CD14-positive monocyte (primary cell): ENCODE measurements around the gene CCDC3. TPM values are rescaled to one million over a fixed set of nuclear protein-coding genes. Genes with fewer than 3 reads are reported as not detected.

Experiments used
- DNase-seq, 3 donors: peaks; one replicate each; pipeline ENCODE4 v3.0.0-alpha.2; 2011 to 2022
- H2AFZ ChIP-seq: 2 replicates; pipeline ENCODE4 v1.6.0; 2012; ENCODE audit warnings: mild to moderate bottlenecking, low read depth, low read length, inconsistent platforms; ENCODE audit not compliant: insufficient read depth, poor library complexity, severe bottlenecking
- H3K27ac ChIP-seq, 2 donors: 1 replicate in 1 of 2; 2 replicates in 1 of 2; pipeline ENCODE4 v1.5.1; 2012 to 2013; ENCODE audit warnings: low read length in 2 of 2, control low read depth in 1 of 2, inconsistent platforms in 1 of 2, low read depth in 1 of 2, mild to moderate bottlenecking in 1 of 2
- H3K27me3 ChIP-seq, 2 donors: one replicate each; pipeline versions ENCODE4 v1.6.0 to v1.6.1; 2011 to 2013; ENCODE audit warnings: low read length in 2 of 2; ENCODE audit not compliant: control insufficient read depth in 2 of 2, insufficient read depth in 2 of 2
- H3K36me3 ChIP-seq, 2 donors: replicated peaks in 1 of 2; 1 replicate in 1 of 2; 2 replicates in 1 of 2; pipeline versions ENCODE4 v1.5.1 to v1.6.1; 2012 to 2013; ENCODE audit warnings: low read length in 2 of 2, control low read depth in 1 of 2, inconsistent platforms in 1 of 2, mild to moderate bottlenecking in 1 of 2; ENCODE audit not compliant: insufficient read depth in 2 of 2, control insufficient read depth in 1 of 2
- H3K4me1 ChIP-seq, 2 donors: 1 replicate in 1 of 2; 2 replicates in 1 of 2; pipeline versions ENCODE4 v1.5.1 to v1.6.1; 2012 to 2013; ENCODE audit warnings: low read length in 2 of 2, control low read depth in 1 of 2, inconsistent platforms in 1 of 2, mild to moderate bottlenecking in 1 of 2, moderate library complexity in 1 of 2; ENCODE audit not compliant: insufficient read depth in 2 of 2, control insufficient read depth in 1 of 2
- H3K4me2 ChIP-seq: replicated peaks from 2 replicates; pipeline ENCODE3; 2012; ENCODE audit warnings: low read length, moderate library complexity, mild to moderate bottlenecking; ENCODE audit not compliant: poor library complexity, severe bottlenecking; ENCODE audit errors: extremely low read depth
- H3K4me3 ChIP-seq, 3 experiments: fragments of 200-600 bp in 1 of 3; sonication (generic) in 1 of 3; replicated peaks in 1 of 3; 1 replicate in 2 of 3; 2 replicates in 1 of 3; pipeline ENCODE4 v1.5.1; 2011 to 2013; ENCODE audit warnings: low read length in 3 of 3, mild to moderate bottlenecking in 3 of 3, control low read depth in 2 of 3, low read depth in 2 of 3, inconsistent platforms in 1 of 3, moderate library complexity in 1 of 3
- H3K79me2 ChIP-seq: 2 replicates; pipeline ENCODE4 v1.6.0; 2012; ENCODE audit warnings: mild to moderate bottlenecking, control low read depth, inconsistent platforms, low read length, moderate library complexity; ENCODE audit not compliant: insufficient read depth
- H3K9ac ChIP-seq: 2 replicates; pipeline ENCODE4 v1.6.0; 2017; ENCODE audit warnings: low read length, mild to moderate bottlenecking; ENCODE audit not compliant: insufficient read depth, poor library complexity, severe bottlenecking
- H3K9me3 ChIP-seq, 2 donors: replicated peaks in 1 of 2; 1 replicate in 1 of 2; 2 replicates in 1 of 2; pipeline versions ENCODE4 v1.5.1 to v1.6.1; 2012 to 2013; ENCODE audit warnings: low read length in 2 of 2, control low read depth in 1 of 2; ENCODE audit not compliant: control insufficient read depth in 1 of 2, insufficient read depth in 1 of 2
- H4K20me1 ChIP-seq: 2 replicates; pipeline ENCODE4 v1.6.0; 2012; ENCODE audit warnings: mild to moderate bottlenecking, low read length, control low read depth, moderate library complexity; ENCODE audit not compliant: insufficient read depth
- H3K27ac Mint-ChIP-seq, 7 donors: one replicate each; pipeline ENCODE4 v1.8.0; 2020; ENCODE audit warnings: mild to moderate bottlenecking in 7 of 7, mixed read lengths in 7 of 7, moderate library complexity in 6 of 7, inconsistent platforms in 2 of 7
- H3K27me3 Mint-ChIP-seq, 3 donors: one replicate each; pipeline ENCODE4 v1.8.0; 2021 to 2022; ENCODE audit warnings: low read depth in 3 of 3, mild to moderate bottlenecking in 3 of 3, mixed read lengths in 3 of 3, moderate library complexity in 3 of 3, inconsistent platforms in 1 of 3
- H3K36me3 Mint-ChIP-seq, 2 donors: one replicate each; pipeline ENCODE4 v1.8.0; 2020; ENCODE audit warnings: mixed read lengths in 2 of 2, inconsistent platforms in 1 of 2, mild to moderate bottlenecking in 1 of 2
- H3K4me1 Mint-ChIP-seq: one replicate; pipeline ENCODE4 v1.8.0; 2020; ENCODE audit warnings: mild to moderate bottlenecking, mixed read lengths
- H3K4me3 Mint-ChIP-seq, 2 donors: one replicate each; pipeline ENCODE4 v1.8.0; 2020; ENCODE audit warnings: mild to moderate bottlenecking in 2 of 2, mixed read lengths in 2 of 2, moderate library complexity in 1 of 2
- H3K9me3 Mint-ChIP-seq, 7 donors: one replicate each; pipeline ENCODE4 v1.8.0; 2020 to 2022; ENCODE audit warnings: mixed read lengths in 7 of 7, mild to moderate bottlenecking in 6 of 7, moderate library complexity in 6 of 7, inconsistent platforms in 2 of 7
- WGBS: methylation state at CpG from one replicate; pipeline ENCODE4 v1.1.5; 2013; ENCODE audit warnings: missing lambda C conversion rate; ENCODE audit not compliant: insufficient coverage; 5-methylcytosine and 5-hydroxymethylcytosine counted together
- intact Hi-C, 2 donors: fragments of 100-400 bp; cut with micrococcal nuclease; formaldehyde crosslinking; loops; one replicate each; pipeline versions ENCODE4 v1.15.0 to v1.15.1; 2023
- polyA plus RNA-seq, 3 donors: library from polyadenylated mRNA; depleted of rRNA in 1 of 3; unstranded in 2 of 3; stranded (reverse) in 1 of 3; fragments of 300-500 nt in 2 of 3; fragments of >200 nt in 1 of 3; fragmentation: Illumina TruSeq in 2 of 3; gene quantifications; 1 replicate in 2 of 3; 2 replicates in 1 of 3; pipeline ENCODE4 v1.2.3, GENCODE V29; 2012 to 2021
- TF ChIP-seq, protein P1 (sequence below): fragments of 200-600 bp; IDR thresholded peaks from one replicate; pipeline ENCODE4 v1.8.0; 2022; ENCODE audit warnings: antibody characterized with exemption, mild to moderate bottlenecking

CCDC3 gene
- polyA plus RNA-seq, 3 donors: not detected

GRCh38 chr10:13016886-13017285, 15.4 kb upstream of the CCDC3 start:
- H3K27me3 Mint-ChIP-seq: peaks cover 4 to 8% (median 6%) of the 10 kb centered on the region in 3 donors
- Histone ChIP-seq H3K4me2 (no peak overlapping the region), H4K20me1 (no peaks in the 10 kb centered on the region), H3K9ac (no peak overlapping the region), H3K27ac (no peak overlapping the region), H3K79me2 (no peaks in the 10 kb centered on the region), H3K4me3 (no peak overlapping the region), H3K36me3 (no peaks in the 10 kb centered on the region), H3K27me3 (no peaks in the 10 kb centered on the region), H2AFZ (no peak overlapping the region), H3K4me1 (no peaks in the 10 kb centered on the region), H3K9me3 (peaks cover 0 to 4% of the 10 kb centered on the region in 2 donors)
- no peak for DNase-seq
- TF ChIP-seq, protein P1, sequence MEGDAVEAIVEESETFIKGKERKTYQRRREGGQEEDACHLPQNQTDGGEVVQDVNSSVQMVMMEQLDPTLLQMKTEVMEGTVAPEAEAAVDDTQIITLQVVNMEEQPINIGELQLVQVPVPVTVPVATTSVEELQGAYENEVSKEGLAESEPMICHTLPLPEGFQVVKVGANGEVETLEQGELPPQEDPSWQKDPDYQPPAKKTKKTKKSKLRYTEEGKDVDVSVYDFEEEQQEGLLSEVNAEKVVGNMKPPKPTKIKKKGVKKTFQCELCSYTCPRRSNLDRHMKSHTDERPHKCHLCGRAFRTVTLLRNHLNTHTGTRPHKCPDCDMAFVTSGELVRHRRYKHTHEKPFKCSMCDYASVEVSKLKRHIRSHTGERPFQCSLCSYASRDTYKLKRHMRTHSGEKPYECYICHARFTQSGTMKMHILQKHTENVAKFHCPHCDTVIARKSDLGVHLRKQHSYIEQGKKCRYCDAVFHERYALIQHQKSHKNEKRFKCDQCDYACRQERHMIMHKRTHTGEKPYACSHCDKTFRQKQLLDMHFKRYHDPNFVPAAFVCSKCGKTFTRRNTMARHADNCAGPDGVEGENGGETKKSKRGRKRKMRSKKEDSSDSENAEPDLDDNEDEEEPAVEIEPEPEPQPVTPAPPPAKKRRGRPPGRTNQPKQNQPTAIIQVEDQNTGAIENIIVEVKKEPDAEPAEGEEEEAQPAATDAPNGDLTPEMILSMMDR: no peak
- no peak overlapping the region for H3K4me3 Mint-ChIP-seq
- H3K4me1 Mint-ChIP-seq: no peaks in the 10 kb centered on the region
- WGBS: 97% methylated on average over 6 of the region's 10 CpGs
- no peaks in the 10 kb centered on the region for H3K36me3 Mint-ChIP-seq
- intact Hi-C loops: no loop called here
- peaks cover 2 to 16% (median 9%) of the 10 kb centered on the region in 7 donors for H3K9me3 Mint-ChIP-seq
- no peak overlapping the region for H3K27ac Mint-ChIP-seq

DNA sequence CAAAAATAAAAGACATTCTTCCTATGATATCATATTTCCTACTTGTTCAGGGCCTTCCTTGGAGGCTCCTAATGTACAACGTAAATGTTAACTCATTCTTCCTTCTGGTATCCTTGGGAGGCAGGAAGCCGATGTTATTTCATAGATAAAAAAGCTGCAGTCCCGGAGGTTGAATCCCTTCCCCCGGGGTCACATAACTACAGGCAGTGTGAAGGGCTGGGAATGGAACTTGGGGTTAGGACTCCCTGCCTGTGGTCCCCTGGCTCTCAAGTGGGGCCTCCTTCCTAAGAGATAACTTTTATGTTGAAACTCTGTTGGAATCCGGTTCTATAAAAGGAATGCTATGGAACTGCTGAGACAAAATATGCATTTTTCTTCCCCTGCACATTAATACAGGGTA, 14.9 kb upstream of the CCDC3 start:
- Mint-ChIP-seq H3K27me3 (peaks cover 4 to 8% (median 6%) of the 10 kb centered on the region in 3 donors), H3K27ac (no peak overlapping the region), H3K9me3 (peaks cover 3 to 15% (median 8%) of the 10 kb centered on the region in 7 donors), H3K4me1 (no peaks in the 10 kb centered on the region), H3K4me3 (no peak overlapping the region), H3K36me3 (no peaks in the 10 kb centered on the region)
- no peak overlapping the region for H3K9ac ChIP-seq
- H3K27me3 ChIP-seq: no peaks in the 10 kb centered on the region
- intact Hi-C loops: no loop called here
- H4K20me1 ChIP-seq: no peaks in the 10 kb centered on the region
- peaks cover 0 to 4% of the 10 kb centered on the region in 2 donors for H3K9me3 ChIP-seq
- no peak overlapping the region for H2AFZ ChIP-seq
- no peaks in the 10 kb centered on the region for H3K36me3 ChIP-seq
- H3K27ac ChIP-seq: no peak overlapping the region
- TF ChIP-seq, protein P1: no peak
- no peak overlapping the region for H3K4me3 ChIP-seq
- no peaks in the 10 kb centered on the region for H3K4me1 ChIP-seq
- H3K79me2 ChIP-seq: no peaks in the 10 kb centered on the region
- DNase-seq: no peak
- H3K4me2 ChIP-seq: no peak overlapping the region
- WGBS: 40% methylated on average over 2 of the region's 5 CpGs
